Bronchial epithelial cell (primary cell): ENCODE data around the gene PPP2R5E. TPM values are rescaled to one million over a fixed set of nuclear protein-coding genes. Genes with fewer than 3 reads are reported as not detected.
"Not testable (repeated sequence)": the region's sequence is repeated elsewhere in the genome, so short reads cannot be mapped to it uniquely, and the experiment has no call there.

Experiments used
- DNase-seq: peaks from one replicate; pipeline ENCODE4 v3.0.0-alpha.2; 2010; ENCODE audit warnings: low read depth
- FAIRE-seq: peaks from 2 replicates; lab custom pipeline; 2011; peaks lifted over from hg19 to GRCh38; lab: Jason Lieb, UNC
- H3K27me3 ChIP-seq: 2 replicates; pipeline ENCODE4 v1.5.1; 2011; ENCODE audit warnings: low read length; ENCODE audit not compliant: control insufficient read depth, insufficient read depth
- H3K36me3 ChIP-seq: 2 replicates; pipeline ENCODE4 v1.5.1; 2011; ENCODE audit warnings: low read length; ENCODE audit not compliant: control insufficient read depth, insufficient read depth
- H3K4me3 ChIP-seq: 2 replicates; pipeline ENCODE4 v1.5.1; 2011; ENCODE audit warnings: mild to moderate bottlenecking, low read depth, low read length, control low read depth
- total RNA-seq: library from RNA; depleted of rRNA; stranded (reverse); fragments of >200 nt; gene quantifications from 2 replicates; pipeline ENCODE4 v1.2.1, GENCODE V29; 2014
- TF ChIP-seq, protein P1 (sequence below): IDR thresholded peaks from 2 replicates; pipeline ENCODE4 v1.5.1; 2011; ENCODE audit warnings: mild to moderate bottlenecking, moderate library complexity, low read length, control low read depth, inconsistent platforms; ENCODE audit not compliant: insufficient read depth, severe bottlenecking

PPP2R5E gene
- total RNA-seq, 1 donor from 2014 or later, result 11.6 TPM

DNA sequence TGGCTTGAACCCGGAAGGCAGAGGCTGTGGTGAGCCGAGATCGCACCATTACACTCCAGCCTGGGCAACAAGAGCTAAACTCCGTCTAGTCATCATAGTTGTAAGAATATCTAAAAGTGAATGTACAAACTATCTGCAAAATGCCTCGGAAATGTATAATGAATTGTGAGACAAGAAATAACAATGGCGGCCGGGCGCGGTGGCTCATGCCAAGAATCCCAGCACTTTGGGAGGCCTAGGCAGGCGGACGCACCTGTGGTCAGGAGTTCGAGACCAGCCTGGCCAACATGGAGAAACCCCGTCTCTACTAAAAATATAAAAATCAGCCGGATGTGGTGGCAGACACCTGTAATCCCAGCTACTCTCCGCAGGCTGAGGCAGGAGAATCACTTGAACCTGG is 9.7 kb downstream of the PPP2R5E start:
- Histone ChIP-seq H3K27me3 (no peaks in the 10 kb centered on the region), H3K4me3 (no peak overlapping the region), H3K36me3 (peaks cover 3% of the 10 kb centered on the region)
- TF ChIP-seq, protein P1, sequence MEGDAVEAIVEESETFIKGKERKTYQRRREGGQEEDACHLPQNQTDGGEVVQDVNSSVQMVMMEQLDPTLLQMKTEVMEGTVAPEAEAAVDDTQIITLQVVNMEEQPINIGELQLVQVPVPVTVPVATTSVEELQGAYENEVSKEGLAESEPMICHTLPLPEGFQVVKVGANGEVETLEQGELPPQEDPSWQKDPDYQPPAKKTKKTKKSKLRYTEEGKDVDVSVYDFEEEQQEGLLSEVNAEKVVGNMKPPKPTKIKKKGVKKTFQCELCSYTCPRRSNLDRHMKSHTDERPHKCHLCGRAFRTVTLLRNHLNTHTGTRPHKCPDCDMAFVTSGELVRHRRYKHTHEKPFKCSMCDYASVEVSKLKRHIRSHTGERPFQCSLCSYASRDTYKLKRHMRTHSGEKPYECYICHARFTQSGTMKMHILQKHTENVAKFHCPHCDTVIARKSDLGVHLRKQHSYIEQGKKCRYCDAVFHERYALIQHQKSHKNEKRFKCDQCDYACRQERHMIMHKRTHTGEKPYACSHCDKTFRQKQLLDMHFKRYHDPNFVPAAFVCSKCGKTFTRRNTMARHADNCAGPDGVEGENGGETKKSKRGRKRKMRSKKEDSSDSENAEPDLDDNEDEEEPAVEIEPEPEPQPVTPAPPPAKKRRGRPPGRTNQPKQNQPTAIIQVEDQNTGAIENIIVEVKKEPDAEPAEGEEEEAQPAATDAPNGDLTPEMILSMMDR, result no peak
- DNase-seq, result no peak
- no peak for FAIRE-seq

DNA sequence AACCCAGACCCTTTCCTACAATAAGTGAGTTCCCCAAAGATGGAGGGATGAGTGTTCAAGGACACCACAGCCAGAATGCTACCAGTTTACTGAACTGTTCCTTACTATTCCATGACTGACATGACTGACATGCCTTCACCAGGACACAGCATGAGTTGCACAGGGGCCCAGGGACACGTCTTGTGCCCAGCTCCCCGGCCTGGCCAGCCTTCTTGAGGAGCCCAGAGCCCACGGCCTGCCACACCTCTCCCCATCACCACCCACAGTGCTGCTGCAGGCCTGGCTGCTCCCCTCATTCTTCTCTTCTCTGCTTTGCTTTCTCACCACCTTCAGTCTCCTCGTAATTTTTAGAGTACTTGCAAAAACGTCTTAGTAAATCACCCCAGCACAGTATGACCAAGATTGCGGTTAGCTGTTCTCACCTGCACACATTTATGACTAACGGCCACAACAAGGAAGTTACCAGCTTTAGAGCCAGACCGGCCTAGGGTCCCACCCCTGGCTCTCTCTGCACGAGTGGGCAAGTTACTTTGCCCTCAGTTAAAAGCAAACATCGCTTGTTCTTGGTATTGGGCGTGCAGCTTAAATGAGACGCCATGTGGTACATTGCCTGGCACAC is 18.5 kb downstream of the PPP2R5E start:
- peak; percentile 74 for DNase-seq
- no peak overlapping the region for H3K4me3 ChIP-seq
- TF ChIP-seq, protein P1, result no peak
- no peak for FAIRE-seq
- H3K27me3 ChIP-seq, result no peaks in the 10 kb centered on the region
- no peaks in the 10 kb centered on the region for H3K36me3 ChIP-seq

DNA sequence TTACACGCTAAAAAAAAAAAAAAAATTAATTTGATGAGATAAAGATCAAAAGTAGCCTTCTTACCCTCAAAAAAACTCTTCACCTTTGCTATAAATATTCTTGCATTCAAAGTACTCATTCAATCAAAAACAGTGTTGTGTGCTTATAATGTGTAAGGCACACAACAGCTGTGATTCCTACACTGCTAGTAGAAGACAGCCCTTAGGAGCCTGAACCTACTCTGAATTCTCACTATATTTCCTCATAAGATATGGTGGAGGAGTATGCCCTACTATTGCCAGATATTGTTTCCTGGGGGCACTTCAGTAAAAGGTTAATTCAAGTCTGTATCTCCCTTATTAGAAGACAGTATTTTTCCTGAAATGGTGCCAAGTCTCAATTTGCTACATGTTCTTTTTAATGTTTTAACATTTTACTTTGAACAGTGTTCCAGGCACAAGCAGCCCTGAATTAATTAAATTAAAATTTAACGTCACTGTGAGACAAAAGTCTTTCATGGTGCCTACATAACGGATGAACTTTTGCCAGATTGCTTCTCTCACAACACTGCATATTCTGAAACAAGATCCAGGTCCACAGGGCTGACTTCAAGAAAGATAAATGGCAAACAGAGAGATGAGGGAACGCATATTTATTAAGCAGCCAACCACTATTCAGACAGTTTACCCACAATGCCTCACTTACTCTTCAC is 19.3 kb downstream of the PPP2R5E start:
- TF ChIP-seq, protein P1, result no peak
- FAIRE-seq (no peak), DNase-seq (no peak)
- H3K36me3 ChIP-seq, result no peaks in the 10 kb centered on the region
- H3K4me3 ChIP-seq, result no peak overlapping the region
- no peaks in the 10 kb centered on the region for H3K27me3 ChIP-seq

DNA sequence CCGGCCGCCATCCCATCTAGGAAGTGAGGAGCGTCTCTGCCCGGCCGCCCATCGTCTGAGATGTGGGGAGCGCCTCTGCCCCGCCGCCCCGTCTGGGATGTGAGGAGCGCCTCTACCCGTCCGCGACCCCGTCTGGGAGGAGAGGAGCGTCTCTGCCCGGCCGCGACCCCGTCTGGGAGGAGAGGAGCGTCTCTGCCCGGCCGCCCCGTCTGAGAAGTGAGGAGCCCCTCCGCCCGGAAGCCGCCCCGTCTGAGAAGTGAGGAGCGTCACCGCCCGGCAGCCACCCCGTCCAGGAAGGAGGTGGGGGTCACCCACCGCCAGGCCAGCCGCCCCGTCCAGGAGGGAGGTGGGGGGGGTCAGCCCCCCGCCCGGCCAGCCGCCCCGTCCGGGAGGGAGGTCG is 20.7 kb downstream of the PPP2R5E start:
- not testable (repeated sequence) for H3K27me3 ChIP-seq, DNase-seq, FAIRE-seq, H3K36me3 ChIP-seq, H3K4me3 ChIP-seq

DNA sequence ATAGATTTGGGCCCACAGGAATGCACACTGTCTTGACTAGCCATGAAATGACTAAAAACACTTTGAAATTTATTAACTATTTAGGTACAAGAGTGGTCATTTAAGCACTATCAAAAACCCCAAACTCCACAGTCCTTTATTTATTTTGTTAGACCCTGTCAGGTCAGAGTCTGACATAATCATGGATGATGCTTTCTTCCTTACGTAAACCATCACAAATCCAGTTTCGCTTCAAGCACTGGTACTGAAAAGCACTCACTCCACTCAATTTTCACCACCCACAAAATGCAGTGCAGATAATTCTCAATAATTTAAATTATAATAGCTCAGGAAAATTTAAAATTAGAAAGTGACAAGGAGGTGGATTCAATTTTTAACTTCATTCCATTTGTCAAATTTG is 25.8 kb downstream of the PPP2R5E start:
- Histone ChIP-seq H3K36me3 (no peaks in the 10 kb centered on the region), H3K4me3 (no peak overlapping the region), H3K27me3 (no peaks in the 10 kb centered on the region)
- TF ChIP-seq, protein P1, result no peak
- FAIRE-seq (no peak), DNase-seq (no peak)

DNA sequence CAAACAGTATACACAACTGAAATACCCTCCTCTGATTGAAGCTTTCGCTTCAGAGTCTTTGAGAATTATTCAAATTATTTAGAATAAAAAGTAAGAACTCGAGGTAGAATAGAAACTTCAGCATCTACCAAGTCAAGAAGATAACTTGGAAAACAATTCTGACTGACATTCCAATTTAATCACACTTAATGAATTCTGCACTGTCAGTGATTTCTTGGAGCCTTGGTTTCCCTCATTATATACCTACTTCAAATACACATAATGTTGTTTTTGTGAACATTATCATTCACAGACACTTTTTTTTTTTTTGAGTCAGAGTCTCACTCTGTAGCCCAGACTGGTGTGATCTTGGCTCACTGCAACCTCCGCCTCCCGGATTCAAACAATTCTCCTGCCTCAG is 27.9 kb downstream of the PPP2R5E start:
- FAIRE-seq (no peak), DNase-seq (no peak)
- no peak overlapping the region for H3K4me3 ChIP-seq
- TF ChIP-seq, protein P1, result no peak
- no peaks in the 10 kb centered on the region for H3K27me3 ChIP-seq
- H3K36me3 ChIP-seq, result no peaks in the 10 kb centered on the region
